Measurements from ENCODE around the gene ADAM12. TPM values are rescaled to one million over a fixed set of nuclear protein-coding genes. Genes with fewer than 3 reads are reported as not detected.

The ADAM12 gene
- total and polyA plus RNA-seq, 9 of the 15 experiments (the other 6 are each of a cell fraction or from before 2014, with no cell fraction given): not detected

- TF ChIP-seq GATAD2B (IDR thresholded peaks at IDR 0.05; ENCODE audit: borderline replicate concordance): no peak
- TF ChIP-seq MAFF (IDR thresholded peaks at IDR 0.05; ENCODE audit: low read length): peak; percentile 28; the same call in 1 of the 2 replicates
- no peak for TF ChIP-seq CREM (IDR thresholded peaks at IDR 0.05; ENCODE audit: low read depth)
- TF ChIP-seq SMARCA5 (IDR thresholded peaks at IDR 0.05): no peak
- peak; percentile 26; the same call in 1 of the 2 replicates for TF ChIP-seq C11orf30 (IDR thresholded peaks at IDR 0.05; ENCODE audit: low read depth)
- no peak for TF ChIP-seq CCNT2 (IDR thresholded peaks at IDR 0.05; ENCODE audit: borderline replicate concordance, extremely low read depth, insufficient read length, low read depth, low read length)
- peak; percentile 47; the same call in 1 of the 2 replicates for TF ChIP-seq ZNF316 (IDR thresholded peaks at IDR 0.05)
- TF ChIP-seq ATF7 (IDR thresholded peaks at IDR 0.05): no peak
Measured at GRCh38 chr10:126262233-126262838, 125.9 kb downstream of the ADAM12 start (continued).

GRCh38 chr10:126259760-126260479 is 128.4 kb downstream of the ADAM12 start:
- Histone ChIP-seq H3K9ac (ENCODE audit: insufficient read depth in 1 of 2, low read depth in 2 of 2, low read length in 2 of 2) (no peak overlapping the region), H2AFZ (ENCODE audit: low read depth, low read length) (no peak overlapping the region), H3K27ac (ENCODE audit: extremely low read depth, low read depth, low read length) (no peak overlapping the region), H3K9me3 (replicated peaks; ENCODE audit: control insufficient read depth, insufficient read depth, low read depth, low read length) (no peaks in the 10 kb centered on the region), H3K79me2 (ENCODE audit: control insufficient read depth, insufficient read depth, low read length) (no peaks in the 10 kb centered on the region), H3K4me2 (ENCODE audit: insufficient read depth, low read length) (no peak overlapping the region), H3K9me1 (ENCODE audit: control insufficient read depth, insufficient read depth, low read length) (no peaks in the 10 kb centered on the region), H3K36me3 (ENCODE audit: control insufficient read depth, insufficient read depth, low read length) (no peaks in the 10 kb centered on the region), H3K4me3 (no peak overlapping the region), H3K4me1 (replicated peaks in 1 of 2; ENCODE audit: control insufficient read depth in 2 of 2, insufficient read depth in 2 of 2, low read length in 2 of 2) (no peaks in the 10 kb centered on the region), H3K27me3 (ENCODE audit: control insufficient read depth in 2 of 2, insufficient read depth in 2 of 2, low read length in 2 of 2) (peaks cover 0 to 4% of the 10 kb centered on the region in 2 experiments; a peak in 1 of 5 replicates), H4K20me1 (replicated peaks; ENCODE audit: control insufficient read depth, insufficient read depth, low read length) (no peaks in the 10 kb centered on the region)
- WGBS (ENCODE audit: insufficient coverage, low coverage, missing lambda C conversion rate): 1% methylated on average over 7 of the region's 7 CpGs
- no peak for ATAC-seq
- in situ Hi-C loops (cut with MboI) (no loop called here), intact Hi-C loops (cut with micrococcal nuclease) (no loop called here)
- CTCF ChIA-PET (ENCODE audit: low intra/inter-chr PET ratio): no interaction called here
- no peak for DNase-seq (ENCODE audit: extremely low read depth in 1 of 4, low spot score in 3 of 4)
- POLR2A ChIA-PET: no interaction called here
- FAIRE-seq: no peak
- no TSS peak for BruUV-seq (replicated peaks)
- TF ChIP-seq TCF15 (CRISPR knock-in tag; IDR thresholded peaks at IDR 0.05) (no peak), BRD4 (IDR thresholded peaks at IDR 0.05) (no peak), ZNF311 (CRISPR knock-in tag; IDR thresholded peaks at IDR 0.05) (no peak), ZNF592 (IDR thresholded peaks at IDR 0.05) (no peak), ETS2 (tag; IDR thresholded peaks at IDR 0.05; ENCODE audit: borderline replicate concordance, poor library complexity, severe bottlenecking) (no peak), BRD9 (IDR thresholded peaks at IDR 0.05; ENCODE audit: low read depth, partially characterized antibody) (no peak), ZBTB26 (CRISPR knock-in tag; IDR thresholded peaks at IDR 0.05) (no peak), ZKSCAN1 (IDR thresholded peaks at IDR 0.05; ENCODE audit: low read depth, low read length) (no peak), CBFB (CRISPR knock-in tag; IDR thresholded peaks at IDR 0.05) (no peak)

All from K562 (cell line).